ENCODE data around the gene KHDRBS2.
"Not testable (repeated sequence)": the region's sequence is repeated elsewhere in the genome, so short reads cannot be mapped to it uniquely, and the experiment has no call there.

The KHDRBS2 gene

GRCh38 chr6:61809004-61809595 is 476.9 kb downstream of the KHDRBS2 start:
- Histone ChIP-seq H2AK5ac (ENCODE audit: low read length) (no peak overlapping the region), H3K56ac (ENCODE audit: low read length) (no peak overlapping the region), H3K23ac (ENCODE audit: low read length) (no peak overlapping the region), H3K4me3 (ENCODE audit: low read length) (no peak overlapping the region), H4K5ac (ENCODE audit: low read length) (no peak overlapping the region), H3K27me3 (ENCODE audit: insufficient read depth, low read length, poor library complexity) (no peaks in the 10 kb centered on the region), H2BK15ac (replicated peaks; ENCODE audit: low read depth) (no peak overlapping the region), H3K4me2 (ENCODE audit: low read length) (no peak overlapping the region), H3K27ac (ENCODE audit: low read depth, low read length) (no peak overlapping the region), H3K4ac (ENCODE audit: low read depth, low read length) (no peak overlapping the region), H2BK120ac (ENCODE audit: low read depth, low read length) (no peak overlapping the region), H3K79me2 (ENCODE audit: control insufficient read depth, insufficient read depth, low read length) (no peaks in the 10 kb centered on the region), H3K9ac (ENCODE audit: low read length) (no peak overlapping the region), H3K36me3 (ENCODE audit: control insufficient read depth, insufficient read depth, low read length) (no peaks in the 10 kb centered on the region), H3K18ac (ENCODE audit: low read length) (no peak overlapping the region), H3K79me1 (ENCODE audit: low read length) (no peaks in the 10 kb centered on the region), H4K8ac (ENCODE audit: low read depth, low read length) (no peak overlapping the region), H3K4me1 (ENCODE audit: control insufficient read depth, low read depth, low read length) (no peaks in the 10 kb centered on the region), H2BK5ac (ENCODE audit: low read length) (no peak overlapping the region)
- DNase-seq: peak; percentile 62
- WGBS (ENCODE audit: extremely low coverage, insufficient coverage, low lambda C conversion rate): no CpG with 5 or more reads among the region's 1 CpG

- Histone ChIP-seq H2BK120ac (ENCODE audit: low read depth, low read length) (no peak overlapping the region), H2BK15ac (replicated peaks; ENCODE audit: low read depth) (no peak overlapping the region), H2BK5ac (ENCODE audit: low read length) (no peak overlapping the region), H3K79me1 (ENCODE audit: low read length) (no peaks in the 10 kb centered on the region), H3K4me1 (ENCODE audit: control insufficient read depth, low read depth, low read length) (no peaks in the 10 kb centered on the region), H3K36me3 (ENCODE audit: control insufficient read depth, insufficient read depth, low read length) (no peaks in the 10 kb centered on the region), H3K4ac (ENCODE audit: low read depth, low read length) (no peak overlapping the region), H3K4me2 (ENCODE audit: low read length) (no peak overlapping the region), H2AK5ac (ENCODE audit: low read length) (no peak overlapping the region), H3K18ac (ENCODE audit: low read length) (no peak overlapping the region), H3K79me2 (ENCODE audit: control insufficient read depth, insufficient read depth, low read length) (no peaks in the 10 kb centered on the region), H3K56ac (ENCODE audit: low read length) (no peak overlapping the region), H3K9ac (ENCODE audit: low read length) (no peak overlapping the region), H3K27me3 (ENCODE audit: insufficient read depth, low read length, poor library complexity) (no peaks in the 10 kb centered on the region), H3K4me3 (ENCODE audit: low read length) (no peak overlapping the region), H4K5ac (ENCODE audit: low read length) (no peak overlapping the region), H3K23ac (ENCODE audit: low read length) (no peak overlapping the region), H4K8ac (ENCODE audit: low read depth, low read length) (no peak overlapping the region), H3K27ac (ENCODE audit: low read depth, low read length) (no peak overlapping the region)
- no peak for DNase-seq
- no CpG with 5 or more reads among the region's 1 CpG for WGBS (ENCODE audit: extremely low coverage, insufficient coverage, low lambda C conversion rate)
Measured at GRCh38 chr6:61787998-61788397, 498.0 kb downstream of the KHDRBS2 start.

- no CpG with 5 or more reads among the region's 11 CpGs for WGBS (ENCODE audit: extremely low coverage, insufficient coverage, low lambda C conversion rate)
- not testable (repeated sequence) for H3K79me1 ChIP-seq (ENCODE audit: low read length); H2BK120ac ChIP-seq (ENCODE audit: low read depth, low read length); H3K9ac ChIP-seq (ENCODE audit: low read length); H3K36me3 ChIP-seq (ENCODE audit: control insufficient read depth, insufficient read depth, low read length); H3K4me3 ChIP-seq (ENCODE audit: low read length); H4K8ac ChIP-seq (ENCODE audit: low read depth, low read length); H3K27me3 ChIP-seq (ENCODE audit: insufficient read depth, low read length, poor library complexity); H3K4me2 ChIP-seq (ENCODE audit: low read length); H2BK5ac ChIP-seq (ENCODE audit: low read length); H4K5ac ChIP-seq (ENCODE audit: low read length); H3K18ac ChIP-seq (ENCODE audit: low read length); H3K4me1 ChIP-seq (ENCODE audit: control insufficient read depth, low read depth, low read length); DNase-seq; H3K23ac ChIP-seq (ENCODE audit: low read length); H3K56ac ChIP-seq (ENCODE audit: low read length); H2BK15ac ChIP-seq (replicated peaks; ENCODE audit: low read depth); H3K79me2 ChIP-seq (ENCODE audit: control insufficient read depth, insufficient read depth, low read length); H3K27ac ChIP-seq (ENCODE audit: low read depth, low read length); H2AK5ac ChIP-seq (ENCODE audit: low read length); H3K4ac ChIP-seq (ENCODE audit: low read depth, low read length)
Measured at GRCh38 chr6:61769446-61769845, 516.6 kb downstream of the KHDRBS2 start.

- no peaks in the 10 kb centered on the region for H3K27me3 ChIP-seq (ENCODE audit: insufficient read depth, low read length, poor library complexity)
- H2AK5ac ChIP-seq (ENCODE audit: low read length): no peak overlapping the region
- no peaks in the 10 kb centered on the region for H3K79me2 ChIP-seq (ENCODE audit: control insufficient read depth, insufficient read depth, low read length)
- DNase-seq: no peak
- H3K27ac ChIP-seq (ENCODE audit: low read depth, low read length): no peak overlapping the region
- no CpG with 5 or more reads among the region's 1 CpG for WGBS (ENCODE audit: extremely low coverage, insufficient coverage, low lambda C conversion rate)
- H3K36me3 ChIP-seq (ENCODE audit: control insufficient read depth, insufficient read depth, low read length): no peaks in the 10 kb centered on the region
- no peak overlapping the region for H3K9ac ChIP-seq (ENCODE audit: low read length)
- no peak overlapping the region for H3K18ac ChIP-seq (ENCODE audit: low read length)
- H2BK120ac ChIP-seq (ENCODE audit: low read depth, low read length): no peak overlapping the region
- H2BK15ac ChIP-seq (replicated peaks; ENCODE audit: low read depth): no peak overlapping the region
- H3K56ac ChIP-seq (ENCODE audit: low read length): no peak overlapping the region
- no peaks in the 10 kb centered on the region for H3K79me1 ChIP-seq (ENCODE audit: low read length)
- H4K8ac ChIP-seq (ENCODE audit: low read depth, low read length): no peak overlapping the region
- H3K4me2 ChIP-seq (ENCODE audit: low read length): no peak overlapping the region
- no peak overlapping the region for H3K23ac ChIP-seq (ENCODE audit: low read length)
- no peak overlapping the region for H2BK5ac ChIP-seq (ENCODE audit: low read length)
- no peak overlapping the region for H4K5ac ChIP-seq (ENCODE audit: low read length)
- H3K4me3 ChIP-seq (ENCODE audit: low read length): no peak overlapping the region
- H3K4me1 ChIP-seq (ENCODE audit: control insufficient read depth, low read depth, low read length): no peaks in the 10 kb centered on the region
- H3K4ac ChIP-seq (ENCODE audit: low read depth, low read length): no peak overlapping the region
Measured at GRCh38 chr6:61755739-61756138, 530.3 kb downstream of the KHDRBS2 start.

GRCh38 chr6:61751986-61752385 is 534.0 kb downstream of the KHDRBS2 start:
- Histone ChIP-seq H3K23ac (ENCODE audit: low read length) (no peak overlapping the region), H3K4ac (ENCODE audit: low read depth, low read length) (no peak overlapping the region), H2BK120ac (ENCODE audit: low read depth, low read length) (no peak overlapping the region), H4K8ac (ENCODE audit: low read depth, low read length) (no peak overlapping the region), H3K79me1 (ENCODE audit: low read length) (no peaks in the 10 kb centered on the region), H3K27ac (ENCODE audit: low read depth, low read length) (no peak overlapping the region), H3K27me3 (ENCODE audit: insufficient read depth, low read length, poor library complexity) (no peaks in the 10 kb centered on the region), H2BK15ac (replicated peaks; ENCODE audit: low read depth) (no peak overlapping the region), H4K5ac (ENCODE audit: low read length) (no peak overlapping the region), H3K4me1 (ENCODE audit: control insufficient read depth, low read depth, low read length) (no peaks in the 10 kb centered on the region), H2BK5ac (ENCODE audit: low read length) (no peak overlapping the region), H3K36me3 (ENCODE audit: control insufficient read depth, insufficient read depth, low read length) (no peaks in the 10 kb centered on the region), H2AK5ac (ENCODE audit: low read length) (no peak overlapping the region), H3K4me2 (ENCODE audit: low read length) (no peak overlapping the region), H3K56ac (ENCODE audit: low read length) (no peak overlapping the region), H3K18ac (ENCODE audit: low read length) (no peak overlapping the region), H3K4me3 (ENCODE audit: low read length) (no peak overlapping the region), H3K79me2 (ENCODE audit: control insufficient read depth, insufficient read depth, low read length) (no peaks in the 10 kb centered on the region), H3K9ac (ENCODE audit: low read length) (no peak overlapping the region)
- DNase-seq: no peak
- no CpG with 5 or more reads among the region's 3 CpGs for WGBS (ENCODE audit: extremely low coverage, insufficient coverage, low lambda C conversion rate)

GRCh38 chr6:61745994-61746393 is 540.0 kb downstream of the KHDRBS2 start:
- no peak overlapping the region for H3K18ac ChIP-seq (ENCODE audit: low read length)
- no peaks in the 10 kb centered on the region for H3K4me1 ChIP-seq (ENCODE audit: control insufficient read depth, low read depth, low read length)
- H2AK5ac ChIP-seq (ENCODE audit: low read length): no peak overlapping the region
- no peaks in the 10 kb centered on the region for H3K79me1 ChIP-seq (ENCODE audit: low read length)
- WGBS (ENCODE audit: extremely low coverage, insufficient coverage, low lambda C conversion rate): no CpG with 5 or more reads among the region's 5 CpGs
- no peak overlapping the region for H3K56ac ChIP-seq (ENCODE audit: low read length)
- H3K4ac ChIP-seq (ENCODE audit: low read depth, low read length): no peak overlapping the region
- DNase-seq: no peak
- no peak overlapping the region for H3K4me2 ChIP-seq (ENCODE audit: low read length)
- no peak overlapping the region for H3K27ac ChIP-seq (ENCODE audit: low read depth, low read length)
- no peaks in the 10 kb centered on the region for H3K79me2 ChIP-seq (ENCODE audit: control insufficient read depth, insufficient read depth, low read length)
- H3K9ac ChIP-seq (ENCODE audit: low read length): no peak overlapping the region
- no peaks in the 10 kb centered on the region for H3K27me3 ChIP-seq (ENCODE audit: insufficient read depth, low read length, poor library complexity)
- H3K4me3 ChIP-seq (ENCODE audit: low read length): no peak overlapping the region
- H3K36me3 ChIP-seq (ENCODE audit: control insufficient read depth, insufficient read depth, low read length): no peaks in the 10 kb centered on the region
- H2BK5ac ChIP-seq (ENCODE audit: low read length): no peak overlapping the region
- H4K8ac ChIP-seq (ENCODE audit: low read depth, low read length): no peak overlapping the region
- no peak overlapping the region for H4K5ac ChIP-seq (ENCODE audit: low read length)
- H2BK120ac ChIP-seq (ENCODE audit: low read depth, low read length): no peak overlapping the region
- no peak overlapping the region for H3K23ac ChIP-seq (ENCODE audit: low read length)
- H2BK15ac ChIP-seq (replicated peaks; ENCODE audit: low read depth): no peak overlapping the region
